Astrocyte (in vitro differentiated cells and primary cell): ENCODE data around the gene TP53.

Source experiments
- CTCF ChIP-seq: IDR thresholded peaks from 2 replicates; pipeline ENCODE4 v1.5.1; 2011; ENCODE audit warnings: low read depth, mild to moderate bottlenecking, inconsistent platforms, low read length, moderate library complexity; ENCODE audit not compliant: insufficient read depth
- EZH2 ChIP-seq: IDR thresholded peaks from 2 replicates; pipeline ENCODE4 v1.6.1; 2012; ENCODE audit warnings: mild to moderate bottlenecking, low read length, inconsistent platforms; ENCODE audit not compliant: insufficient read depth

GRCh38 chr17:7620835-7621234 lies 66.5 kb downstream of the TP53 start:
- TF ChIP-seq CTCF = no peak
- TF ChIP-seq EZH2 = no peak
